ENCODE results near the gene RRAS.

Gene RRAS

GRCh38 chr19:49652551-49653465 lies 12.9 kb upstream of the RRAS start:
- H3K27ac ChIP-seq, result no peak overlapping the region
- TF ChIP-seq CTCF (IDR thresholded peaks at IDR 0.05) (no peak), ZFX (IDR thresholded peaks at IDR 0.05; ENCODE audit: borderline replicate concordance) (no peak)

GRCh38 chr19:49651820-49652550 lies 12.0 kb upstream of the RRAS start:
- H3K27ac ChIP-seq, result no peak overlapping the region
- TF ChIP-seq CTCF (IDR thresholded peaks at IDR 0.05), result no peak
- TF ChIP-seq ZFX (IDR thresholded peaks at IDR 0.05; ENCODE audit: borderline replicate concordance), result no peak

GRCh38 chr19:49651029-49651819 lies 11.3 kb upstream of the RRAS start:
- TF ChIP-seq CTCF (IDR thresholded peaks at IDR 0.05), result no peak
- TF ChIP-seq ZFX (IDR thresholded peaks at IDR 0.05; ENCODE audit: borderline replicate concordance), result no peak

GRCh38 chr19:49646586-49646985 lies 6.6 kb upstream of the RRAS start:
- H3K27ac ChIP-seq, result no peak overlapping the region
- no peak for TF ChIP-seq CTCF (IDR thresholded peaks at IDR 0.05)
- no peak for TF ChIP-seq ZFX (IDR thresholded peaks at IDR 0.05; ENCODE audit: borderline replicate concordance)

More at GRCh38 chr19:49651029-49651819, 11.3 kb upstream of the RRAS start:
- H3K27ac ChIP-seq, result no peak overlapping the region

GRCh38 chr19:49645995-49646394 lies 6.1 kb upstream of the RRAS start:
- H3K27ac ChIP-seq, result no peak overlapping the region
- no peak for TF ChIP-seq ZFX (IDR thresholded peaks at IDR 0.05; ENCODE audit: borderline replicate concordance)

- no peak for TF ChIP-seq CTCF (IDR thresholded peaks at IDR 0.05)
- TF ChIP-seq ZFX (IDR thresholded peaks at IDR 0.05; ENCODE audit: borderline replicate concordance), result no peak
- no peak overlapping the region for H3K27ac ChIP-seq
Measured at GRCh38 chr19:49645592-49645991, 5.6 kb upstream of the RRAS start.

- TF ChIP-seq CTCF (IDR thresholded peaks at IDR 0.05), result no peak
- no peak for TF ChIP-seq ZFX (IDR thresholded peaks at IDR 0.05; ENCODE audit: borderline replicate concordance)
- peak overlapping the region; percentile 83 for H3K27ac ChIP-seq
Measured at GRCh38 chr19:49643466-49643865, 3.5 kb upstream of the RRAS start.

Measured in 22Rv1 (cell line).